ENCODE data around the gene PVALEF. TPM values are rescaled to one million over a fixed set of nuclear protein-coding genes. Genes with fewer than 3 reads are reported as not detected.

The PVALEF gene
- total RNA-seq, 1 donor from 2014 or later: not detected

Other genes with a start within 250 kb of the PVALEF start
- 35.9 and 39.6 TPM in 2 replicates for gene CHMP6, start 173.7 kb upstream of the PVALEF start, total RNA-seq
- gene BAIAP2, start 130.4 kb upstream of the PVALEF start, total RNA-seq: 5.3 and 5.5 TPM in 2 replicates
- 0.27 and 0.32 TPM in 2 replicates for gene AATK, start 714 bp downstream of the PVALEF start, total RNA-seq
- gene CEP131, start 57.5 kb downstream of the PVALEF start, total RNA-seq: 13.7 and 14.4 TPM in 2 replicates
- gene TEPSIN, start 73.5 kb downstream of the PVALEF start, total RNA-seq: 43.1 and 50.8 TPM in 2 replicates
- gene NDUFAF8, start 73.8 kb downstream of the PVALEF start, total RNA-seq: 42.5 and 43.3 TPM in 2 replicates
- gene SLC38A10, start 129.8 kb downstream of the PVALEF start, total RNA-seq: 127 and 132 TPM in 2 replicates
- gene BAHCC1, start 229.9 kb downstream of the PVALEF start, total RNA-seq: 0.20 and 0.27 TPM in 2 replicates